GM19438 (cell line): ENCODE results near the gene ITGA2B.

ENCODE experiments used
- ATAC-seq: cut with Tn5 transposase; IDR thresholded peaks from one replicate; pipeline ENCODE4 v1.9.1; 2021; ENCODE audit warnings: low read depth; ENCODE audit not compliant: unreplicated experiment

Gene ITGA2B

DNA sequence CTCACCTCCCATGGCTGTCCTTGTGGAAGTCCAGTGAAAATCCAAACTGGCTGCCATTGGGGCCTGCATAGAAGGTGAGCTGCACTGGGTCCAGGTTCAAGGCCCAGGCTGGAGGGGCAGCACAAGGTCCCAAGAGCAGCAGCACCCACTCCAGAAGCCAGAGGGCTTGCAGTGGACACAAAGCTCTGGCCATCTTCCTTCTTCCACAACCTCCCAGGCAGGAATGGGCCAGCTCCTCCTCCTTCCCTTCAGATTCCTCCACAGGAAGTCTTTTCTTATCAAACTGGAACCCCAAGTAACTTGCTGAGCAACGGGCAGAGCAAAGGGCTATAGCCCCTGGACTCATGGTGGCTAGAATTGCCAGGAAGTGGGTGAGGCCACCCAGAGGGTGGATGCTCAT lies at the start of gene ITGA2B:
ITGA2B (minus strand) TSS at position 369 of the 400 bp plus-strand sequence; CDS start at position 193, 176 bp downstream.
- ATAC-seq, result no peak

DNA sequence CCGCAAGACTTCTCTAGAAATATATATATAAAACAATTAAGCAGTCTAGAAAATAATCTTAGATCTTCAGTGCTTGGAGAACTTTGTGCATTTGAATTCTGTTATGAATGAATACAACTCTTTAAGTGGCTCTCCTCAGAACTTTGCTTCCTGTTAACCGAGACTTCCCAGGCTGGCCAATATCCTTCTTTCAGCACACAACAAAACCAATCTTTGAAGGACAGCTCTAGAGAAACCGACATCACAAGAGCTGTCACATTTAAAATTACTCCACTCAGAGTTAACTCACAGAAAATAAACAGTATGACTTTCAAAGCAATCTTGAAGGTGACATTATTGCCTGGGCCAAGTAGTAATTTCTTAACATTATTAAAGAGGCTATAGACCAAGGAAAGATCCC lies 49.7 kb upstream of the ITGA2B start:
- no peak for ATAC-seq

GRCh38 chr17:44438636-44439035 lies 49.2 kb upstream of the ITGA2B start:
- no peak for ATAC-seq

DNA sequence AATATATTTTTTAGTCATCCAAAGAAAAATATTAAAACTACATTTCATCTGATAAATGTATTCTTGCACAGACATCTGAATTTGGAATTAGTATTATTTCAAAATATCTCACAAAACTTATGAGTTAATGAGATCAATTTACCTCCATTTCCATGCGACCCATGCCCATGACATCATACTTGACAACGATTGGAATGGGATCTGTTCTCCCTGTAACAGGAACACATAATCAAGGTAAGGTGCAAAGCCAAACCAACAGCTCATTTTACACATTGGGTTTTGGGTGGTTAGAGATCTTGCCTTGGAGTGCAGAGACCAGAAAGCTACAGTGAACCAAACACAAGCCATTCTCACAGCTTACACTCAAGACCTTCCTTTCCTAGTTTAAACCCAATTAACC lies 46.9 kb upstream of the ITGA2B start:
- no peak for ATAC-seq

DNA sequence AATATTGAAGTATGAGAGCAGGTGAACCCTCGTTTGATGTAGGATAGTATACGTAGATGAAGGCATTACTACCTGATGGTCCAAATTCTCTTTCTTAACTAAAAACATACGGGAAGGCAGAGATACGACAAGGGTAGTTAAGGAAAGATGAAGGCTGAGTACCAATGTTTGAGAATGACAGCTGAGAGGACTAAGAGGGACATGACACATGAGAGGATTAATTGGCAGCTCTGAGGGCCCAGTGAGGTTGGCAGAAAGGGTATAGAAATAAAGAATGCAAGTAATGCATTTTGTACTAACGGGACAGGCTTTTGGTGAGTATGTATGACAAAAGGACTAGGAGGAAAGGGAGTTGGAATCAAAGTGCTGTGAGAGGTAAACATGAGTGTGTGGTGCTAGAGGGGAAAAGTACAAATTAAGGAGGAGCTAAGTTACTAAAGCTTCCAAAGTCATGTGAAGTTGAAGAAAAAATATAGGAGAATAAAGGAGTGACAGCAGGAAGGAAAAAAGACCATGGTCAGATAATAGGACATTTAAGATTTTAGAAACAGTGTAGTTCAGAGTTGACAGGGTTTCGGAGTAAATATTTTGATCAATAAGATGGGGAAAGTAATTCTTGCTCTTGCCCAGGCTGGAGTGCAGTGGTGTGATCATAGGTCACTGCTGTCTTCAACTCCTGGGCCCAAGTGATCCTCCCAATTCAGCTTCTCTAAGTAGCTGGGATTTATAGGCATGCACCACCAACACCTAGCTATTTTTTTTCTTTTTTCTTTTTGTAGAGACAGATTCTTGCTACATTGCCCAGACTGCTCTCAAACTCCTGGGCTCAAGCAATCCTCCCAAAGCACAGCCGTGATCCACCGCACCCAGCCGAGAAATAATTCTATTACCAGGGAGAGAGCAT lies 43.1 kb upstream of the ITGA2B start:
- ATAC-seq, result no peak

- ATAC-seq, result no peak
Measured at GRCh38 chr17:44424828-44425461, 35.5 kb upstream of the ITGA2B start.

- ATAC-seq, result no peak
Measured at GRCh38 chr17:44417553-44417952, 28.1 kb upstream of the ITGA2B start.

- no peak for ATAC-seq
Measured at GRCh38 chr17:44416558-44417289, 27.3 kb upstream of the ITGA2B start.

GRCh38 chr17:44414394-44415155 lies 25.1 kb upstream of the ITGA2B start:
- no peak for ATAC-seq

DNA sequence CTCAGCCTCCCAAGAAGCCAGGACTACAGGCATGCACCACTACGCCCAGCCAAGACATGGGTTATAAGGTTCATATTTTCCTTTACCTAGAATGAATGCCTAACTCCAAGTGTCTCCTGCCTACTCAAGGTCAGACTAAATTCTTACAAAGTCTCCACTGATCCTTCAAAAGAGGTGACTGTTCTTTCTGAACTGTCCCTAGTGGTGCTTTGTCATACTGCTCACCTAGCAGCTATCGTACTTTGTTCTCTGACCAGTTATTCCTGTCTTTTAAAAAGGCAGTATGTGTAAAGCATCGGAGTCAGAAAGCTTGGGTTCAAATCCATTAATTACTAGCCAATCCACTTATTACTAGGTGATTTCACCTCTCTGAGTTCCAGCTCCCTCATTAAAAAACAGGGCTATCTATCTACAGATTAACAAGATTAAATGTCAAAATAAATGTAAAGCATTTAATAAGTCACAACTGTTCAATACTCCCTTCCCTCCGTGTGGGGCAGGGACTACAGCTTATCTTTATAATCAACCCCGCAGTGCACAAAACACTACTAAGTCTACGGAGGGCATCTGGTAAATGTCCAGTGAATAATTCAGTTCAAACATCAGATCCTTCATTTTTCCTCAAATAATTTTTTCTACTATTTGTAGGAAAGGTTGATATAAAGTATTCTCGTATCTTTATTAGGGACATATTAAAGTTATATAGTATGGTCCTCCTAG lies 20.0 kb upstream of the ITGA2B start:
- ATAC-seq, result no peak

DNA sequence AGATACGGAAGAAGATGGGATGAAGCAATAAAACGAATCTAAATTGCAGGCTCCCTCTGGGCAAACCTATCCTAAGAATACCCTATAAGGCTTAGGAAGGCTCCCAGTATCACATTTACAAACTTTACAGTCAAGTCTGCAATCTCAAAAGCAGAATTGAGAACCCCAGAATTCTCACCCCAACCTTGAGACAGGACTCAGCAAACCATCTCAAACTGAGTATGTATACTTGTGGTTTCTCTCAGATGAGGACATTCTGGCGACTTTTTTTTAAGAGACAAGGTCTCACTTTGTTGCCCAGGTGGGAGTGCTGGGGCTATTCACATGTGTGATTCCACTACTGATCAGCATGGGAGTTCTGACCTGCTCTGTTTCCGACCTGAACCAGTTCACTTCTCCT lies 19.3 kb upstream of the ITGA2B start:
- no peak for ATAC-seq

DNA sequence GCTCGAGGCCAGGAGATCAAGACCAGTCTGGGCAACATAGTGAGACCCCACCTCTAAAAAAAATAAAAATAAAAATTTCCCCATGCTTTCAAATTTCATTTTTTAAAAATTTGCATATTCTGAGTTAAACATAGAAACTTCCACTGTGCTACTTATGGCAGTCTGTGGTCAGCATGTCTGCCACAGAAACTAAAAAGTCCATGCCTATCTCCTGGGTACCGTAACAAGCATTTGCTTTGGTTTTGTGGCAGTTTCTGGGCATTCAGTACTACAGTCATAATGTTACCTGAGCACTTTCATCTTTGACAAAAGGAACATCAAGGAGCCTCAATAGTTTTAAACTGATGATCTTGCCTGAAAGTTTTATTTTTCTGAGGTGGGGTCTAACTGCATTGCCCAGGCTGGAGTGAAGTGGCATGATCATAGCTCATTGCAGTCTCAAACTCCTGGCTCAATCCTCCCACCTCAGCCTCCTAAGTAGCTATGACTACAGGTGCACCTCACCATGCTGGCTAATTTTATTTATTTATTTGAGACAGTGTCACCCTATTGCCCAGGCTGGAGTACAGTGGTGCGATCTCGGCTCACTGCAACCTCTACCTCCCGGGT lies 13.2 kb upstream of the ITGA2B start:
- no peak for ATAC-seq

DNA sequence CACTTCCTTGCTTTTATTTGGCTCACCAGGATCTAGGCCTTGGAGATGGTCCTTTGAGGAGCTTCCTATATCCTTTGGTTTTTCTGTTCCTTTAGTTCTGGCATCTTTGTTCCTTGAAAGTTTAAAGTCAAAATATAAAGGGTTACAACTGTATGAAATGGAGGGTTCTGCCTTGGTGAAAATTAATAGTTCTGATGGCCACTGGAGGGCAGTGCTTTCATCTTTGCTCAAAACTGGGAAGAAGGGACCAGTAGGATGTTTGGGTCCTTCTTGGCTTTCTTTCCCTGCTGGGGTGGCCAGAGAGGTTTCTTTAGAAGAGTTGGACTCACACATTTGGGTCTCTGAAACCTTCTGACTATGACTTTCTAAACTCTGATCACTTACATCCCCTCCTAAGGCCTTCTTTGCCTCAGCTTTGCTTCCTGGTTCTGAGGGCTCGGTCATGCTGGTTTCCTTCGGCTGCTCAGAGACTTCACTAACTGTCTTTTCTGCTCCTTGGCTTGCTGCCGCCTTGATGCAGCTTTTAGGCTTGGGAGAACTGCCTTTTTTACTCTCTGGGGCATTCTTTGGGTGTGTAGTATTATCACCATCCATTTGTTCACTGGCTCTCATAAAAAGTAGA lies 10.9 kb upstream of the ITGA2B start:
- no peak for ATAC-seq

DNA sequence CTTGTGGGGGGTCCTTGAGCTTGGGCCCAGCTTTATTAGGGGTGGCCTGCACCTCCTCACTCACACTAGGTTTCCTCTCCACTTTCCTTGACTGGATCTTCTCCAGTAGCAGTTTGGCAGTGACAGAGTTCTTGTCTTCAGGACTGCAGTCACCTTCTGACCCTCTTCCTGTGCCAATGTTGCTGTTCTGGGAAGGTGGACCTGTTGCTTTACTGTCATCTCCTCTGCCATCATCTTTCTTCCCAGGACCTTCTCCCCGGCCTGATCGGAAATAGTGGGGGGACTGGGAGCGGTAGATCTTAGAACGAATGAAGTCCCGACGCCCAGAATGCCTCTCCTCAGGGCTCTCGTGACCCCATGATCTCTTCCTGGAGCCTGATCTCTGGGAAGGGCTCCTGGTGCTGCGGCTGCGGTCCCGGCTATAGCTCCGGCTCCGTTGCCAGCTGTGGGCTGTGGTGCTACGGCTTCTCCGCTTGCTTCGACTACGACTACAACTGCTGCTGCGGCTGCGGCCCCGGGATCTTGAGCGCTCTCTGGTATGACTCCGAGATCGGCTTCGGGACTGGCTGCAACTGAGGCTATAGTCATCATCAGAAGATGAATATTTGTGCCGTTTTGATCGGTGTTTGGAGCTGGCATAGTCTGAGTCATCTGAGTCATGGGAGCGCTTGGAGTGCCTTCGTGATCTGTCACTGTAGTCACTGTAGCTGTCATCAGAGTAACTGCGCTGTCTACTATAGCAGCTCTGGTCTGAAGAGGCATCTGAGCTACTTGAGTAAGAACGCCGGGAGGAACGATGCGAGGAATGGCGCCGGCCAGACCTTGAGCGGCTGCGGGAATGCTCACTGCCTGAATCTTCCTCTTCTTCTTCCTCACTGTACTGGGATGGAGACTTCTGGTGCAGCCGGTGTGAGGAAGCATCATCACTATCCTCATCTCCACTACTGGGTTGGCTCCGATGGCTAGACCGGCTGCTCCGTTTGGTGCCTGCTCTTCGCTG lies 9.5 kb upstream of the ITGA2B start:
- ATAC-seq, result no peak

DNA sequence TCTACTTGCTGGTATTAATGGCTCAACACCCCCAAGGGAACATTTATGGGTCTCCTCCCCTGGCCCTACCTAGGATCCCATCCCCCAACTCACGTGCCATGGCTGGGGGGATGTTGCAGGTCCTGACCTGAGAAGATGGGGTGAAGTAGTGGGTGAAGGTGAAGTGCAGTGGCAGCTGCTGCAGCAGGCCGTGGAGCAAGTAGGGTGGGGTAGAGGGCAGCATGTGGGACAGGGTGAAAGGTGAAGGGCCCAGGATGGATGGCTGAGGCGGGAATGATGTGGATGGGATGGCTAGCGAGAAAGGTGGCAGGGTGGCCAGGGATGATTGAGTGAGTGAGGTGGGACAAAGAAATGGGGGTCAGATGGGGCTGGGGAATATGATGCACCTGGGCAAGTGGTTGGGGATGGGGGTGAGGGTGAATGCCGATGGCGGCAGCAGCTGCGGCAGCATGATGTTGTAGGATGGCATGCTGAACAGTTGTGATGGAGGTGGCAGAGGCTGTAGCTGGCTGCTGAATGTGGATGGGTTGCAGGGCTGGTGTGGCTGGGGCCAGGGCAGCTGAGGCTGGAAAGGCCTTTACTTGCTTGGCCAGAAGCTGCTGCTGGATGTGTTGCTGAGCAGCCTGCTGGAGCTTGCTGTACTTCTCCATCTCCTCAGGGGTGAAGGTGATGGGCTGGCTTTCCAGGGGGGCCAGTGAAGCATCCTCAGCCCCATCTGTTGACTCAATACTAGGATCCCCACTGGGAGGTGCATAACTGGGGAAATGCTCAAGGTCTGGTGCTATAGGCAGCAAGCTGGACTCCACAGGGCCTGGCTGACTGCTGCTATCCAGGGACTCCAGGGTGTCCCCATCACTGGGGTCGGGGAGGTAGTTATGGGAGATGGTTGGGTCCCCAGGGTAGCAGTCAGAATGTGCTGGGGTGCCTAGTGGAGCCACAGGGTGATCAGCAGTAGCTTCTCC lies 8.3 kb upstream of the ITGA2B start:
- no peak for ATAC-seq

DNA sequence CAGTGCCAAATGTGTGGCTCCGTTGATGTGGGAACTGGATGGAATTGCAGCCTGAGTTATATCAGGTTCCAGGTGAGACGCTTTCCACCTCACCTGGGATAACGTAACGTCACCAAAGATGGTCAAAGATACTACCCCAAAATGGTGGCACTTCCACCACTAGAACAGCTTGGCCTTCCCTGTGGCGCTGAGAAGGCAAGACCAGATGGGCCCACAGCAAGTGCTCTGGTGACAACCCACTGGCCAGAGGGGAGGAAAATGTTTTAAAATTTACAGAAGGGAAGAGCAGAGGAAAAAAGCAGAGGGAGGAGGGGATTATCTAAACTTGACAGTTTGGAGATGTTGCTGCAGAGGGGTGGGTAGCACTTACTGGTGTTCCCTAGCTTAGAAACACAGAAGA lies 7.5 kb upstream of the ITGA2B start:
- ATAC-seq, result no peak

DNA sequence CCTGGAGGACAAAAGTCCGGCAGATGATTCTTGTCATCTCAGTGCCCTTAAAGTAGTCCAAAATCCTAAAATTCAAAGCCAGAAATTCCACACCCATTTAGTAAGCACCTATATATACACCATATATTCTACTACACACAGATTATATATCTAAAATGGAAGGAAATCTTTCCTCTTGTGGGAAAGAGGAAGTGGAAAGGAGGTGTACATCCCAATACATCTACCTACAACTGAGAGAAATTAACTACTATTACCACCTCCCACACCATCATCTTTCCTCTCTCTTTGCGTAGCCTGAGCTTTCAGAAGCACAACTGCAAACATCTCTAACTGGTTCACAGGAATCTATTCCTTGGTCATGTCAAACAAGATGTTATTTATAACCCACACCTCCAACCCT lies 5.4 kb upstream of the ITGA2B start:
- ATAC-seq, result no peak
